Coronary artery (tissue), 2 donors: ENCODE data around the gene SMIM5.

ENCODE experiments used
- DNase-seq: peaks from one replicate; pipeline ENCODE4 v3.0.0-alpha.2; 2017; ENCODE audit warnings: low spot score
- H3K27ac ChIP-seq, 2 donors: fragments of 200-600 bp; sonication (generic); one replicate each; pipeline ENCODE4 v1.5.1; 2016 to 2019
- H3K4me3 ChIP-seq: fragments of 200-600 bp; sonication (generic); 2 replicates; pipeline ENCODE4 v1.5.1; 2016; ENCODE audit warnings: mild to moderate bottlenecking, moderate library complexity
- CTCF ChIP-seq: fragments of 200-600 bp; sonication (generic); IDR thresholded peaks from one replicate; pipeline ENCODE4 v1.5.1; 2019; ENCODE audit warnings: antibody characterized with exemption

The SMIM5 gene

GRCh38 chr17:75619506-75620431, 13.5 kb upstream of the SMIM5 start:
- no peak for TF ChIP-seq CTCF
- no peak overlapping the region for H3K27ac ChIP-seq
- DNase-seq: no peak
- no peak overlapping the region for H3K4me3 ChIP-seq

GRCh38 chr17:75621489-75621888, 11.7 kb upstream of the SMIM5 start:
- no peak overlapping the region for H3K27ac ChIP-seq
- DNase-seq: no peak
- TF ChIP-seq CTCF: no peak
- H3K4me3 ChIP-seq: no peak overlapping the region

- H3K4me3 ChIP-seq: no peak overlapping the region
- TF ChIP-seq CTCF: no peak
- DNase-seq: no peak
- H3K27ac ChIP-seq: no peak overlapping the region
These were observed 11.2 kb upstream of the SMIM5 start for GRCh38 chr17:75622076-75622475.

- Histone ChIP-seq H3K27ac (no peak overlapping the region), H3K4me3 (no peak overlapping the region)
- no peak for TF ChIP-seq CTCF
- no peak for DNase-seq
These were observed 10.4 kb upstream of the SMIM5 start for GRCh38 chr17:75622771-75623273.

- DNase-seq: no peak
- no peak overlapping the region for H3K4me3 ChIP-seq
- H3K27ac ChIP-seq: no peak overlapping the region
- TF ChIP-seq CTCF: no peak
These were observed 9.8 kb upstream of the SMIM5 start for GRCh38 chr17:75623386-75623785.

GRCh38 chr17:75624021-75624420, 9.2 kb upstream of the SMIM5 start:
- DNase-seq: no peak
- no peak for TF ChIP-seq CTCF
- Histone ChIP-seq H3K27ac (no peak overlapping the region), H3K4me3 (no peak overlapping the region)
